Tracheal epithelial cell (primary cell): ENCODE data around the gene TMEM123. TPM values are rescaled to one million over a fixed set of nuclear protein-coding genes. Genes with fewer than 3 reads are reported as not detected.

Source experiments
- total RNA-seq: library from RNA; depleted of rRNA; stranded (reverse); fragments of >200 nt; gene quantifications from 2 replicates; pipeline ENCODE4 v1.2.1, GENCODE V29; 2014

The TMEM123 gene, protein sequence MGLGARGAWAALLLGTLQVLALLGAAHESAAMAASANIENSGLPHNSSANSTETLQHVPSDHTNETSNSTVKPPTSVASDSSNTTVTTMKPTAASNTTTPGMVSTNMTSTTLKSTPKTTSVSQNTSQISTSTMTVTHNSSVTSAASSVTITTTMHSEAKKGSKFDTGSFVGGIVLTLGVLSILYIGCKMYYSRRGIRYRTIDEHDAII
- total RNA-seq: 145 and 235 TPM in 2 replicates

DNA sequence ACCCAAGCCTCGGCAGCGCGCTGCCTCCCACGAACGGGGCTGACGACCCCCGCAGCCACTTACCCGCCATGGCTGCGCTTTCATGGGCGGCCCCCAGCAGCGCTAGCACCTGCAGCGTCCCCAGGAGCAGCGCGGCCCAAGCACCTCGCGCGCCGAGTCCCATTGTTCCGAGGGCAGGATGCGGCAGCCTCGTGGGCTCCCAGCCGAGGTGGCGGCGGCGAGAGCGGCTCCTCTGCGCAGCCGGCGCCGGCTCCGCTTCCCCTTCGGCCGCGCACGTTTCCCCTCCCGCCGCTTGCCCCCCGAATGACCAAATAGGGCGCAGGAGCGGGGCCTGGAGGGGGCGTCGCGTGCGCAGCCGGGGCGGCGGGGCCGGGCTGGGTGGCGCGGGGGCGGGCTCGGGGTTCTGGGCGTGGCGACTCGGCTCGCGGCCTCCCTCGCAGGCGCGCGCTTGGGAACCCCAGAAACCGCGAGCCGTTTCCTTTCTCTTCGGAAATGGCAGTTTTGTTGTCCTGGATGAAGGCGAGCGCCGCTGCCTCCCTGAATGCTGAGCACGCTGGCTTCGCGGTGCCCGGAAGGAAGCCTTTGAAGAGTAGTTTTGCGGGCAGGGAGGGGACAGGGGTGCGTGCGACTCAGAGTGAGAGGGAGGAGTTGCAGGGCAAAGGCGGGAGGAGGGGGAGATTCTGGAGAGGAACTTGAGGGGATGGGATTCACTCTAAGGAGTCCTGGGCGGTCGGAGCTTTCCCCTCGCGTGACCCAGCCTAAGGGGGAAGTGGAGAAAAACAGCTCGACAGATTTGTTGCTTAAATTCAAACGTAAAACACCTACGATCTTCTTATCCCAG is at the start of gene TMEM123:
Gene TMEM123, minus strand, starts transcription at position 305 of the 841 bp plus-strand sequence. Its CDS starts 142 bp downstream, at position 163.

DNA sequence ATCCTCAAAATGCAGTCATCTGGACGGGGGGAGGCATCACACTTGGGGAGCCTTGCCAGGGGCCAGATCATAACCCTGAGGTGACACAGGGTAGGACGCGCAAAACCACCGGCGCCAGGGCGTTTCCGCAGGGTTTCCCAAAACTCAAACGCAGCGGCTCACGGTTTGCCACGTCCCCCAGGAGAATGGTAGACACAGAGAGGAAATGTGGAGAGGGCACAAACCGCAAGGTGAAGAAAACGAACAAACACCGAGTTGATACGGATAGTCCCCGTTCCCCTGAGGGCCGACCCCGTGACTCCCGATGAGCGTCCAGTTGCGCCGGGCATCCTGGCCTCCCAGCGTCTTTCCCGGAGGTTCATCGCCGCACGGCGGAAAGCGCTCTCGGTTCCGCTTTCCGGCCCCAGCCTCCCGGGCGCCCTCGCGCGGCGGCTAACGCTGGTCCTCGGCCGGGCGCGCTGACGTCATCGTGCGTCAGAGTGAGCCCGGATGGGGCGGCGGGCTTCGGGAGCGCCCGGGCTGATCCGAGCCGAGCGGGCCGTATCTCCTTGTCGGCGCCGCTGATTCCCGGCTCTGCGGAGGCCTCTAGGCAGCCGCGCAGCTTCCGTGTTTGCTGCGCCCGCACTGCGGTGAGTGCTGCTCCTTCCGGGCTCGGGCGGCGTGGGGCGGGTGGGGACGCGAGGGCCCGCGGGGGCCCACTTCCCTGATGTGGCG is 105.7 kb downstream of the TMEM123 start, which contains the start of gene BIRC2:
Gene BIRC2, plus strand, starts transcription at position 467 of the 714 bp plus-strand sequence. CDS start 2,641 bp downstream, outside the sequence.

Other genes with a start within 250 kb of the TMEM123 start
- 0.85 and 23.9 TPM in 2 replicates for gene BIRC3, start 135.3 kb downstream of the TMEM123 start, total RNA-seq
- 74.2 and 75.2 TPM in 2 replicates for gene BIRC2, start 105.6 kb downstream of the TMEM123 start, total RNA-seq
- 1.3 and 549 TPM in 2 replicates for gene MMP7, start 78.0 kb upstream of the TMEM123 start, total RNA-seq
- gene MMP20, start 172.6 kb upstream of the TMEM123 start, total RNA-seq: not detected in 2 replicates